HCT116 (cell line): Measurements from ENCODE around the gene SLC38A6. TPM values are rescaled to one million over a fixed set of nuclear protein-coding genes. Genes with fewer than 3 reads are reported as not detected.

Experiments used
- ATAC-seq: fragments of 200-7000 bp; cut with Tn5 transposase; 2 replicates; pipeline ENCODE4 v1.9.1; 2020; ENCODE audit warnings: mild to moderate bottlenecking, moderate library complexity
- BruUV-seq: library from RNA; stranded (reverse); fragments of 400-500 nt; replicated peaks from 2 replicates; lab custom pipeline; 2021; lab: Mats Ljungman, UMichigan
- CTCF ChIA-PET: fragments of 300-600 bp; sonication (Branson Sonifier 250); formaldehyde crosslinking; loops from one replicate; lab custom pipeline; 2021; ENCODE audit warnings: antibody characterized with exemption; lab: Charles Lee
- POLR2A ChIA-PET: fragments of 300-600, 350-600 bp; sonication (Branson Sonifier 250); formaldehyde crosslinking; loops from one replicate; lab custom pipeline; 2021; ENCODE audit warnings: antibody characterized with exemption; lab: Charles Lee
- RAD21 ChIA-PET, 2 experiments: fragments of 300-600 bp; sonication (Branson Sonifier 250); formaldehyde crosslinking; loops; one replicate each; lab custom pipeline; 2023; ENCODE audit warnings: low total read pairs in 2 of 2; ENCODE audit not compliant: uncharacterized antibody in 2 of 2, unreplicated experiment in 2 of 2, low non-redundant PET in 1 of 2; lab: Charles Lee
- DNase-seq: peaks from one replicate; pipeline ENCODE4 v3.0.0-alpha.2; 2010; ENCODE audit warnings: low read depth, low spot score
- H2AFZ ChIP-seq: fragments of 200-600 bp; shearing (Covaris generic), sonication (generic); 2 replicates; pipeline ENCODE4 v1.6.1; 2017; ENCODE audit warnings: low read depth, mixed run types, mixed read lengths, antibody characterized with exemption, low read length; ENCODE audit not compliant: poor library complexity, severe bottlenecking
- H3K27ac ChIP-seq: 2 replicates; pipeline ENCODE4 v1.5.1; 2012; ENCODE audit warnings: low read depth, low read length
- H3K27me3 ChIP-seq: fragments of 200-600 bp; sonication (generic); 2 replicates; pipeline ENCODE4 v1.6.1; 2016; ENCODE audit warnings: mixed run types, low read length, mixed read lengths; ENCODE audit not compliant: insufficient read depth
- H3K36me3 ChIP-seq, 2 experiments: fragments of 200-500 bp in 1 of 2; fragments of 200-600 bp in 1 of 2; sonication (Bioruptor generic) in 1 of 2; sonication (generic) in 1 of 2; 2 replicates each; pipeline versions ENCODE4 v1.5.1 to v1.6.1; 2014 to 2016; ENCODE audit warnings: low read length in 2 of 2, inconsistent platforms in 1 of 2, mixed read lengths in 1 of 2, mixed run types in 1 of 2; ENCODE audit not compliant: insufficient read depth in 2 of 2, control insufficient read depth in 1 of 2
- H3K4me1 ChIP-seq, 2 experiments: fragments of 200-600 bp in 1 of 2; sonication (generic) in 1 of 2; 2 replicates each; pipeline versions ENCODE4 v1.5.1 to v1.6.1; 2012 to 2017; ENCODE audit warnings: low read length in 2 of 2, inconsistent platforms in 1 of 2, mild to moderate bottlenecking in 1 of 2, mixed read lengths in 1 of 2, mixed run types in 1 of 2, moderate library complexity in 1 of 2; ENCODE audit not compliant: insufficient read depth in 2 of 2, control insufficient read depth in 1 of 2
- H3K4me2 ChIP-seq: fragments of 200-600 bp; sonication (generic); 2 replicates; pipeline ENCODE4 v1.6.1; 2017; ENCODE audit warnings: mixed run types, low read length, mixed read lengths
- H3K4me3 ChIP-seq, 2 experiments: fragments of 200-600 bp in 1 of 2; sonication (generic) in 1 of 2; replicated peaks in 1 of 2; 2 replicates each; pipeline ENCODE4 v1.5.1; 2011 to 2016; ENCODE audit warnings: low read length in 2 of 2, control low read depth in 1 of 2, low read depth in 1 of 2, mild to moderate bottlenecking in 1 of 2, mixed read lengths in 1 of 2, mixed run types in 1 of 2
- H3K79me2 ChIP-seq: fragments of 200-600 bp; sonication (generic); 2 replicates; pipeline ENCODE4 v1.6.1; 2017; ENCODE audit warnings: mild to moderate bottlenecking, mixed run types, low read length, moderate library complexity, mixed read lengths; ENCODE audit not compliant: insufficient read depth
- H3K9ac ChIP-seq: fragments of 200-600 bp; sonication (generic); 2 replicates; pipeline ENCODE4 v1.6.1; 2016; ENCODE audit warnings: low read length, mixed read lengths
- H3K9me2 ChIP-seq: fragments of 200-600 bp; sonication (generic), shearing (Covaris generic); 2 replicates; pipeline ENCODE4 v1.6.1; 2017; ENCODE audit warnings: mixed run types, mild to moderate bottlenecking, moderate library complexity; ENCODE audit not compliant: insufficient read depth
- H3K9me3 ChIP-seq, 2 experiments: fragments of 200-500 bp in 1 of 2; fragments of 200-600 bp in 1 of 2; sonication (Bioruptor generic) in 1 of 2; sonication (generic) in 1 of 2; 2 replicates each; pipeline ENCODE4 v1.6.1; 2014 to 2017; ENCODE audit warnings: low read length in 2 of 2, mixed read lengths in 2 of 2, inconsistent platforms in 1 of 2, low read depth in 1 of 2, mild to moderate bottlenecking in 1 of 2, mixed run types in 1 of 2, moderate library complexity in 1 of 2; ENCODE audit not compliant: control insufficient read depth in 1 of 2, insufficient read depth in 1 of 2
- H4K20me1 ChIP-seq: fragments of 200-600 bp; sonication (generic), shearing (Covaris generic); 2 replicates; pipeline ENCODE4 v1.6.1; 2017; ENCODE audit warnings: mixed run types, mild to moderate bottlenecking, moderate library complexity; ENCODE audit not compliant: insufficient read depth
- ATF3 ChIP-seq: IDR thresholded peaks from 2 replicates; pipeline ENCODE4 v1.6.1; 2012
- CTCF ChIP-seq, 3 experiments: fragments of 200-600 bp in 1 of 3; sonication (generic) in 1 of 3; IDR thresholded peaks in 2 of 3; conservative IDR thresholded peaks in 1 of 3; 2 replicates each; pipeline ENCODE4 v1.5.1; 2012 to 2017; ENCODE audit warnings: low read depth in 2 of 3, low read length in 2 of 3, antibody characterized with exemption in 1 of 3, borderline replicate concordance in 1 of 3, control low read depth in 1 of 3, mild to moderate bottlenecking in 1 of 3, mixed read lengths in 1 of 3, mixed run types in 1 of 3, moderate library complexity in 1 of 3; ENCODE audit not compliant: insufficient read depth in 1 of 3
- EGR1 ChIP-seq: IDR thresholded peaks from 2 replicates; pipeline ENCODE4 v1.6.1; 2012; ENCODE audit warnings: low read depth
- ELF1 ChIP-seq: IDR thresholded peaks from 2 replicates; pipeline ENCODE4 v1.6.1; 2012; ENCODE audit warnings: low read depth, borderline replicate concordance
- EZH2 ChIP-seq: fragments of 200-600 bp; sonication (generic); IDR thresholded peaks from 2 replicates; pipeline ENCODE4 v1.6.1; 2017; ENCODE audit warnings: antibody characterized with exemption, mixed run types
- EZH2phosphoT487 ChIP-seq: fragments of 200-600 bp; IDR thresholded peaks from 2 replicates; pipeline ENCODE4 v1.6.1; 2018; ENCODE audit warnings: antibody characterized with exemption, borderline replicate concordance
- MAX ChIP-seq: IDR thresholded peaks from 2 replicates; pipeline ENCODE4 v1.6.1; 2012
- POLR2A ChIP-seq: IDR thresholded peaks from 2 replicates; pipeline ENCODE4 v1.7.0; 2011; ENCODE audit warnings: borderline replicate concordance; ENCODE audit not compliant: insufficient read depth, insufficient read length; ENCODE audit errors: extremely low read depth
- RAD21 ChIP-seq: IDR thresholded peaks from 2 replicates; pipeline ENCODE4 v1.6.1; 2012; ENCODE audit warnings: low read depth, mild to moderate bottlenecking
- REST ChIP-seq: IDR thresholded peaks from 2 replicates; pipeline ENCODE4 v1.6.1; 2012; ENCODE audit warnings: low read depth
- SIN3A ChIP-seq: IDR thresholded peaks from 2 replicates; pipeline ENCODE4 v1.6.1; 2012; ENCODE audit warnings: low read depth
- SP1 ChIP-seq: IDR thresholded peaks from 2 replicates; pipeline ENCODE4 v1.6.1; 2012; ENCODE audit warnings: low read depth
- SRF ChIP-seq: IDR thresholded peaks from 2 replicates; pipeline ENCODE4 v1.6.1; 2012; ENCODE audit warnings: low read depth
- TCF7L2 ChIP-seq: IDR thresholded peaks from 2 replicates; pipeline ENCODE4 v1.7.0; 2011; ENCODE audit warnings: borderline replicate concordance, inconsistent platforms; ENCODE audit not compliant: insufficient read depth, insufficient read length; ENCODE audit errors: extremely low read depth
- YY1 ChIP-seq: IDR thresholded peaks from 2 replicates; pipeline ENCODE4 v1.6.1; 2011; ENCODE audit warnings: low read length, low read depth, moderate library complexity, mild to moderate bottlenecking; ENCODE audit not compliant: insufficient replicate concordance; ENCODE audit errors: extremely low read depth
- ZBTB33 ChIP-seq: IDR thresholded peaks from 2 replicates; pipeline ENCODE4 v1.6.1; 2011; ENCODE audit warnings: mild to moderate bottlenecking, low read length, moderate library complexity; ENCODE audit not compliant: insufficient replicate concordance; ENCODE audit errors: extremely low read depth
- ZNF274 ChIP-seq: fragments of 200-500 bp; sonication (Bioruptor generic); IDR thresholded peaks from 2 replicates; pipeline ENCODE4 v1.6.1; 2014; ENCODE audit warnings: mild to moderate bottlenecking, low read depth, low read length, inconsistent platforms
- intact Hi-C: fragments of 100-400 bp; cut with micrococcal nuclease; formaldehyde crosslinking; loops from 2 replicates; pipeline ENCODE4 v1.10.0; 2022
- total RNA-seq: library from RNA; stranded (reverse); gene quantifications from one replicate; pipeline ENCODE4 v1.2.1, GENCODE V29; 2021; ENCODE audit not compliant: unreplicated experiment

Gene SLC38A6
- total RNA-seq, 1 experiment from 2014 or later = 9.5 TPM

- TF ChIP-seq REST (no peak), MAX (no peak), ATF3 (no peak)
Measured at GRCh38 chr14:60944204-60944603, 36.8 kb upstream of the SLC38A6 start (continued).

- H3K9me2 ChIP-seq = no peaks in the 10 kb centered on the region
- no peaks in the 10 kb centered on the region for H3K27me3 ChIP-seq
- TF ChIP-seq YY1 (no peak), SRF (no peak), EZH2phosphoT487 (no peak), EZH2 (no peak), CTCF (IDR thresholded peaks at IDR 0.05 in 2 of 3, conservative IDR thresholded peaks at IDR 0.05 in 1 of 3; ENCODE audit: borderline replicate concordance in 1 of 3, insufficient read depth in 1 of 3, low read depth in 2 of 3, low read length in 2 of 3) (no peak), TCF7L2 (no peak), SIN3A (no peak), EGR1 (no peak), ATF3 (no peak), ZBTB33 (no peak), ELF1 (no peak), RAD21 (no peak), SP1 (no peak), POLR2A (no peak), ZNF274 (no peak)
- RAD21 ChIA-PET = no interaction called here
- no peaks in the 10 kb centered on the region for H3K79me2 ChIP-seq
- CTCF ChIA-PET = no interaction called here
- no TSS peak for BruUV-seq
- ATAC-seq = no peak
- intact Hi-C loops = no loop called here
- H2AFZ ChIP-seq = no peak overlapping the region
- DNase-seq = no peak
- POLR2A ChIA-PET = no interaction called here
- H4K20me1 ChIP-seq = no peaks in the 10 kb centered on the region
- no peak overlapping the region for H3K27ac ChIP-seq
- H3K36me3 ChIP-seq = no peaks in the 10 kb centered on the region
- no peak overlapping the region for H3K4me2 ChIP-seq
- no peaks in the 10 kb centered on the region for H3K9me3 ChIP-seq
- H3K4me3 ChIP-seq = no peak overlapping the region
- H3K4me1 ChIP-seq = no peaks in the 10 kb centered on the region
- H3K9ac ChIP-seq = no peak overlapping the region
Measured at GRCh38 chr14:60945984-60946383, 35.1 kb upstream of the SLC38A6 start.
